GM08714 (cell line): ENCODE results near the gene USP3.
"Not testable (repeated sequence)": the region's sequence is repeated elsewhere in the genome, so short reads cannot be mapped to it uniquely, and the experiment has no call there.

Experiments
- H3K4me3 ChIP-seq: fragments of 200-500 bp; sonication (Bioruptor generic); 2 replicates; pipeline ENCODE4 v1.5.1; 2014; ENCODE audit warnings: mild to moderate bottlenecking, low read length, inconsistent platforms
- ZNF274 ChIP-seq: IDR thresholded peaks from 2 replicates; pipeline ENCODE4 v1.6.1; 2012; ENCODE audit warnings: mild to moderate bottlenecking, low read depth, low read length

Gene USP3

GRCh38 chr15:63615935-63616334 is 111.5 kb downstream of the USP3 start:
- H3K4me3 ChIP-seq, result no peak overlapping the region
- TF ChIP-seq ZNF274, result no peak

- H3K4me3 ChIP-seq, result not testable (repeated sequence)
These were observed 112.8 kb downstream of the USP3 start for GRCh38 chr15:63617147-63617546.

GRCh38 chr15:63617627-63618026 is 113.2 kb downstream of the USP3 start:
- not testable (repeated sequence) for H3K4me3 ChIP-seq

DNA sequence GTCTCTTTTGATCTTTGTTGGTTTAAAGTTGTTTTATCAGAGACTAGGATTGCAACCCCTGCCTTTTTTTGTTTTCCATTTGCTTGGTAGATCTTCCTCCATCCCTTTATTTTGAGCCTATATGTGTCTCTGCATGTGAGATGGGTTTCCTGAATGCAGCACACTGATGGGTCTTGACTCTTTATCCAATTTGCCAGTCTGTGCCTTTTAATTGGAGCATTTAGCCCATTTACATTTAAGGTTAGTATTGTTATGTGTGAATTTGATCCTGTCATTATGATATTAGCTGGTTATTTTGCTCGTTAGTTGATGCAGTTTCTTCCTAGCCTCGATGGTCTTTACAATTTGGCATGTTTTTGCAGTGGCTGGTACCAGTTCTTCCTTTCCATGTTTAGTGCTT is 116.4 kb downstream of the USP3 start:
- not testable (repeated sequence) for H3K4me3 ChIP-seq

- no peak for TF ChIP-seq ZNF274
- no peak overlapping the region for H3K4me3 ChIP-seq
These were observed 119.0 kb downstream of the USP3 start for GRCh38 chr15:63623232-63623969.

- TF ChIP-seq ZNF274, result no peak
- H3K4me3 ChIP-seq, result no peak overlapping the region; the same call in 1 of the 2 replicates
These were observed 122.6 kb downstream of the USP3 start for GRCh38 chr15:63626955-63627354.

- H3K4me3 ChIP-seq, result no peak overlapping the region
- no peak for TF ChIP-seq ZNF274
These were observed 123.9 kb downstream of the USP3 start for GRCh38 chr15:63628123-63628822.

DNA sequence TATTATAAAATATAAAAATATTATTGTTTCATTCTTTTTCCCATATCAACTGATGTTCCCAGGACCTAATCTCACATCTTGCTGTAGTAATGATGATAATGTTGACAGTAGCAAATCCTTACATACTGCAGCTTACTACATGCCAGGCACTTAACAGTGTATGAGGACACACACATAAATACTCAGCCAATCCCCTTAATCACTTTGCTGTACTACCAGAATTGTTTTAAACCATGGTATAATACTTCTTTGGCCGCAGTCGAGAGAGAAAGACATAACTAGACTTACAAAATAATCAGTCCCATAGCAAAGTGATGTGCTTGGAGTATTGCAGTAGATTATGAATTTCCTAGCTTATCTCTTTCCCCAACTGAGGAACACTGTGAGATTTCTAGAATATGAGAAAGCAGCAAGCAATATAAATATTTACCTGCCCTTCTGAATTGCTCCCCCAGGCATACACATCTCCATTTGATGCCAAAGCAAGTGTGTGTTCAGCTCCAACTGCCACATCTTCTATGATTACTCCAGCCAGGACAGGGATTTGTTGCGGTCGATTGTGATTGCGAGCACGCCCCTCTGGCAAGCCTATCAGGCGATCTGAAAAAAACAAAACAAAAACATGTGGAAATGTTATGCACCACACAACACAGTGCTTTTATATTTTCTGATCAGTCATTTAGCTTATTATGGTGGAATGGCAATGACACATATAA is 125.8 kb downstream of the USP3 start:
- no peak for TF ChIP-seq ZNF274
- H3K4me3 ChIP-seq, result no peak overlapping the region

DNA sequence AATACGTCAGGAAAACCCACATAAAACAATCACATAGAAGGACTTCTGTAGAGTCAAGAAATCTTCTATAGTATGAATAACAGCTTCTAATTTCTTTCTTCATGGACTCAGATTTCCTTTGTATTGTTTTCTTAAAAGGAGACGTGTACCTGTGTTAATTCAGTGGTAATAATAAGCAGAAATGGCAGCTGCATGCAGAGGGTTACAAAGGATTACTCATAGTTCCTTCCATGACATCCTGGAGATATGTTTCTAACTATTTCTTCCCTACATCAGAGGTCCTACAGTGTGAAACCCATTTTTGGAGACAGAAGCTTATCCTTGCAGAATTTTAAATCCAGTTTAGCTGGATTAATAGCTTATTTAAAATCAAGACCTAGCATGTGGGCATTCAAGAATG is 128.9 kb downstream of the USP3 start:
- no peak overlapping the region for H3K4me3 ChIP-seq
- TF ChIP-seq ZNF274, result no peak

GRCh38 chr15:63634154-63634553 is 129.8 kb downstream of the USP3 start:
- no peak overlapping the region for H3K4me3 ChIP-seq
- no peak for TF ChIP-seq ZNF274

- no peak overlapping the region for H3K4me3 ChIP-seq
- no peak for TF ChIP-seq ZNF274
These were observed 132.2 kb downstream of the USP3 start for GRCh38 chr15:63636518-63637061.

DNA sequence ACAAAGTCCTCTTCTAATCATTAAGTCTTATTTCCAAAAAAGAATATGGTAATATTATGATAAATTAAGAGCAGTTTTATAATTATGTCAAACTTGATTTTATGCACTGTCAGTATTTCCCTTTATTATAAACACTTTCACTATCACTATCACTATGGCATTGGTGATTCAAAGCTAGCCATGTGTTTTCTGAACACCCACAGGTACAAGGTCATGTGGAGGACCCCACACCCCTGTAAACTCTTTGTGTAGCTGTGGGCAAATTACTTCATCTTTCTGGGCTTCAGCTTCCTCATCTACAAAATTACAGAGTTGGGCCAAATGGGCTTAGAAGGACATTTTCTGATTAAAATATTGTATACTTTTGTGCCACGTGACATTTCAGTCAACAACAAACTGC is 134.4 kb downstream of the USP3 start:
- no peak for TF ChIP-seq ZNF274
- no peak overlapping the region for H3K4me3 ChIP-seq

GRCh38 chr15:63640146-63640545 is 135.8 kb downstream of the USP3 start:
- no peak overlapping the region for H3K4me3 ChIP-seq
- TF ChIP-seq ZNF274, result no peak
